GM23338 (cell line): ENCODE results near the gene USP8. TPM values are rescaled to one million over a fixed set of nuclear protein-coding genes. Genes with fewer than 3 reads are reported as not detected.

ENCODE experiments used
- ATAC-seq: fragments of 200-7000 bp; cut with Tn5 transposase; 3 replicates; pipeline ENCODE4 v1.9.1; 2020
- DNase-seq: peaks from one replicate; pipeline ENCODE4 v3.0.0-alpha.2; 2015; ENCODE audit warnings: low spot score
- H2AFZ ChIP-seq: fragments of 200-600 bp; sonication (generic); 2 replicates; pipeline ENCODE4 v1.8.0; 2016; ENCODE audit warnings: antibody characterized with exemption, mild to moderate bottlenecking, moderate library complexity
- H3F3A ChIP-seq: fragments of 200-600 bp; sonication (generic); replicated peaks from 2 replicates; pipeline ENCODE4 v1.8.0; 2017; ENCODE audit warnings: antibody characterized with exemption, mixed run types, low read depth
- H3K27ac ChIP-seq: fragments of 200-600 bp; sonication (generic); 2 replicates; pipeline ENCODE4 v1.6.1; 2016; ENCODE audit warnings: low read depth
- H3K27me3 ChIP-seq: fragments of 200-600 bp; sonication (generic); 2 replicates; pipeline ENCODE4 v1.8.0; 2016; ENCODE audit warnings: mild to moderate bottlenecking, mixed run types, moderate library complexity; ENCODE audit not compliant: insufficient read depth
- H3K36me3 ChIP-seq: fragments of 200-600 bp; sonication (generic); 2 replicates; pipeline ENCODE4 v1.8.0; 2016; ENCODE audit warnings: mild to moderate bottlenecking; ENCODE audit not compliant: insufficient read depth
- H3K4me1 ChIP-seq: fragments of 200-600 bp; sonication (generic); 2 replicates; pipeline ENCODE4 v1.8.0; 2016; ENCODE audit warnings: mild to moderate bottlenecking, moderate library complexity; ENCODE audit not compliant: insufficient read depth
- H3K4me2 ChIP-seq: fragments of 200-600 bp; sonication (generic); 2 replicates; pipeline ENCODE4 v1.7.1; 2017; ENCODE audit warnings: mixed run types
- H3K4me3 ChIP-seq: fragments of 200-600 bp; sonication (generic); 2 replicates; pipeline ENCODE4 v1.6.1; 2016; ENCODE audit warnings: mixed run types
- H3K79me2 ChIP-seq: fragments of 200-600 bp; sonication (generic); replicated peaks from 2 replicates; pipeline ENCODE4 v1.8.0; 2017; ENCODE audit warnings: mild to moderate bottlenecking; ENCODE audit not compliant: insufficient read depth
- H3K9me2 ChIP-seq: fragments of 200-600 bp; sonication (generic); 2 replicates; pipeline ENCODE4 v1.8.0; 2017; ENCODE audit not compliant: insufficient read depth
- H4K20me1 ChIP-seq: fragments of 200-600 bp; sonication (generic); replicated peaks from 2 replicates; pipeline ENCODE4 v1.8.0; 2017; ENCODE audit warnings: mild to moderate bottlenecking; ENCODE audit not compliant: insufficient read depth
- H3K27ac Mint-ChIP-seq: 2 replicates; pipeline ENCODE4 v1.8.0; 2020; ENCODE audit warnings: inconsistent platforms, mild to moderate bottlenecking, moderate library complexity, mixed read lengths
- H3K27me3 Mint-ChIP-seq: 3 replicates; pipeline ENCODE4 v1.8.0; 2022; ENCODE audit warnings: low read depth, mild to moderate bottlenecking, moderate library complexity, mixed read lengths, inconsistent platforms; ENCODE audit not compliant: insufficient read depth, poor library complexity
- H3K36me3 Mint-ChIP-seq: 3 replicates; pipeline ENCODE4 v1.8.0; 2021; ENCODE audit warnings: low read depth, mild to moderate bottlenecking, inconsistent platforms, moderate library complexity, mixed read lengths
- H3K4me1 Mint-ChIP-seq: 3 replicates; pipeline ENCODE4 v1.8.0; 2020; ENCODE audit warnings: mild to moderate bottlenecking, inconsistent platforms, mixed read lengths
- H3K4me3 Mint-ChIP-seq: 3 replicates; pipeline ENCODE4 v1.8.0; 2021; ENCODE audit warnings: moderate library complexity, mild to moderate bottlenecking, inconsistent platforms, mixed read lengths
- H3K9me3 Mint-ChIP-seq: 3 replicates; pipeline ENCODE4 v1.8.0; 2020; ENCODE audit warnings: moderate library complexity, mild to moderate bottlenecking, inconsistent platforms, mixed read lengths
- CREB1 ChIP-seq: fragments of 250-450 bp; sonication (Bioruptor Pico); IDR thresholded peaks from 2 replicates; pipeline ENCODE4 v1.5.0; 2020; ENCODE audit warnings: low read depth, mild to moderate bottlenecking, moderate library complexity
- ETS1 ChIP-seq: IDR thresholded peaks from 2 replicates; pipeline ENCODE4 v1.6.1; 2016; ENCODE audit warnings: antibody characterized with exemption
- EZH2 ChIP-seq: fragments of 200-600 bp; sonication (generic); IDR thresholded peaks from one replicate; pipeline ENCODE4 v1.8.0; 2017; ENCODE audit warnings: antibody characterized with exemption, mild to moderate bottlenecking, low read depth; ENCODE audit not compliant: unreplicated experiment
- JUNB ChIP-seq: IDR thresholded peaks from one replicate; pipeline ENCODE4 v1.6.1; 2016; ENCODE audit warnings: antibody characterized with exemption; ENCODE audit not compliant: unreplicated experiment
- NANOG ChIP-seq: IDR thresholded peaks from 2 replicates; pipeline ENCODE4 v1.6.1; 2016; ENCODE audit warnings: antibody characterized with exemption, borderline replicate concordance
- STAT1 ChIP-seq: IDR thresholded peaks from one replicate; pipeline ENCODE4 v1.6.1; 2016; ENCODE audit warnings: antibody characterized with exemption; ENCODE audit not compliant: unreplicated experiment
- ZNF331 ChIP-seq: fragments of 250-450 bp; sonication (Bioruptor Pico); IDR thresholded peaks from 2 replicates; pipeline ENCODE4 v1.5.0; 2020; ENCODE audit warnings: low read depth, mild to moderate bottlenecking, moderate library complexity
- polyA plus RNA-seq: library from polyadenylated mRNA; unstranded; fragments of >200 nt; fragmentation: Nextera tagmentation; extraction: Ambion mirVana; gene quantifications from 2 replicates; pipeline ENCODE4 v1.2.1, GENCODE V29; 2016
- total RNA-seq: library from RNA; depleted of rRNA; stranded (reverse); fragments of >200 nt; shearing (Covaris generic); gene quantifications from 2 replicates; pipeline ENCODE4 v1.2.3, GENCODE V29; 2014
- TF ChIP-seq, protein P1 (sequence below), 2 experiments: fragments of 200-600 bp in 1 of 2; sonication (generic) in 1 of 2; conservative IDR thresholded peaks; 2 replicates each; pipeline versions ENCODE4 v1.5.1 to v1.6.1; 2016 to 2017; ENCODE audit warnings: antibody characterized with exemption in 2 of 2, low read depth in 2 of 2, mild to moderate bottlenecking in 2 of 2, moderate library complexity in 1 of 2
- TF ChIP-seq, protein P2 (sequence below): fragments of 250-450 bp; sonication (Bioruptor Pico); IDR thresholded peaks from 2 replicates; pipeline ENCODE4 v1.5.0; 2020; ENCODE audit warnings: mild to moderate bottlenecking, moderate library complexity

The USP8 gene
- total and polyA plus RNA-seq, 2 experiments from 2014 or later, result 64.8 to 68.6 TPM

DNA sequence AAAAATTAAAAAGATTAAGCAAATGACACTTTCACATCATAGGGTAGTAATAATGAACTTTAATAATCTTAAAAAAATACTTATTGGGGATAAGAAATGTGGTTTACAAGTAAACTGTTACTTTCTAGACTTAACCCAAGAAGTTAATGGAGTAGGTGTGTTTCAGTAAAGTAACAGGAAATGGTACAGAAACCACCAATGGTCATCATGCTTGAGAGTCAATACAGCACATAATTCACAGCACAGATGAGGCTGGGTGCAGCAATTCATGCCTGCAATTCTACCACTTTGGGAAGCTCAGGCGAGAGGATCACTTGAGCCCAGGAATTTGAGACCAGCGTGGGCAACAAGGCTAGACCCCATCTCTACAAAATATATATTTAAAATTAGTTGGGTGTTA, 133.8 kb downstream of the USP8 start:
- Histone ChIP-seq H3K9me2 (no peaks in the 10 kb centered on the region), H3K4me3 (no peak overlapping the region), H3K79me2 (no peaks in the 10 kb centered on the region), H3K27me3 (no peaks in the 10 kb centered on the region), H3F3A (no peaks in the 10 kb centered on the region), H2AFZ (no peak overlapping the region), H3K27ac (no peak overlapping the region), H3K4me1 (no peaks in the 10 kb centered on the region), H3K36me3 (peaks cover 7% of the 10 kb centered on the region), H3K4me2 (no peak overlapping the region), H4K20me1 (no peaks in the 10 kb centered on the region)
- H3K4me3 Mint-ChIP-seq, result no peak overlapping the region
- H3K9me3 Mint-ChIP-seq, result no peaks in the 10 kb centered on the region
- no peak overlapping the region for H3K27ac Mint-ChIP-seq
- ATAC-seq (no peak), DNase-seq (no peak)
- H3K36me3 Mint-ChIP-seq, result peaks cover 6% of the 10 kb centered on the region; the same call in 1 of the 3 replicates
- H3K4me1 Mint-ChIP-seq, result no peaks in the 10 kb centered on the region
- TF ChIP-seq JUNB (no peak), STAT1 (no peak), ETS1 (no peak), ZNF331 (CRISPR knock-in tag) (no peak), CREB1 (CRISPR knock-in tag) (no peak), NANOG (no peak), EZH2 (no peak)
- TF ChIP-seq, protein P1, sequence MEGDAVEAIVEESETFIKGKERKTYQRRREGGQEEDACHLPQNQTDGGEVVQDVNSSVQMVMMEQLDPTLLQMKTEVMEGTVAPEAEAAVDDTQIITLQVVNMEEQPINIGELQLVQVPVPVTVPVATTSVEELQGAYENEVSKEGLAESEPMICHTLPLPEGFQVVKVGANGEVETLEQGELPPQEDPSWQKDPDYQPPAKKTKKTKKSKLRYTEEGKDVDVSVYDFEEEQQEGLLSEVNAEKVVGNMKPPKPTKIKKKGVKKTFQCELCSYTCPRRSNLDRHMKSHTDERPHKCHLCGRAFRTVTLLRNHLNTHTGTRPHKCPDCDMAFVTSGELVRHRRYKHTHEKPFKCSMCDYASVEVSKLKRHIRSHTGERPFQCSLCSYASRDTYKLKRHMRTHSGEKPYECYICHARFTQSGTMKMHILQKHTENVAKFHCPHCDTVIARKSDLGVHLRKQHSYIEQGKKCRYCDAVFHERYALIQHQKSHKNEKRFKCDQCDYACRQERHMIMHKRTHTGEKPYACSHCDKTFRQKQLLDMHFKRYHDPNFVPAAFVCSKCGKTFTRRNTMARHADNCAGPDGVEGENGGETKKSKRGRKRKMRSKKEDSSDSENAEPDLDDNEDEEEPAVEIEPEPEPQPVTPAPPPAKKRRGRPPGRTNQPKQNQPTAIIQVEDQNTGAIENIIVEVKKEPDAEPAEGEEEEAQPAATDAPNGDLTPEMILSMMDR (conservative IDR thresholded peaks at IDR 0.05; ENCODE audit: low read depth in 2 of 2), result no peak
- TF ChIP-seq, protein P2, sequence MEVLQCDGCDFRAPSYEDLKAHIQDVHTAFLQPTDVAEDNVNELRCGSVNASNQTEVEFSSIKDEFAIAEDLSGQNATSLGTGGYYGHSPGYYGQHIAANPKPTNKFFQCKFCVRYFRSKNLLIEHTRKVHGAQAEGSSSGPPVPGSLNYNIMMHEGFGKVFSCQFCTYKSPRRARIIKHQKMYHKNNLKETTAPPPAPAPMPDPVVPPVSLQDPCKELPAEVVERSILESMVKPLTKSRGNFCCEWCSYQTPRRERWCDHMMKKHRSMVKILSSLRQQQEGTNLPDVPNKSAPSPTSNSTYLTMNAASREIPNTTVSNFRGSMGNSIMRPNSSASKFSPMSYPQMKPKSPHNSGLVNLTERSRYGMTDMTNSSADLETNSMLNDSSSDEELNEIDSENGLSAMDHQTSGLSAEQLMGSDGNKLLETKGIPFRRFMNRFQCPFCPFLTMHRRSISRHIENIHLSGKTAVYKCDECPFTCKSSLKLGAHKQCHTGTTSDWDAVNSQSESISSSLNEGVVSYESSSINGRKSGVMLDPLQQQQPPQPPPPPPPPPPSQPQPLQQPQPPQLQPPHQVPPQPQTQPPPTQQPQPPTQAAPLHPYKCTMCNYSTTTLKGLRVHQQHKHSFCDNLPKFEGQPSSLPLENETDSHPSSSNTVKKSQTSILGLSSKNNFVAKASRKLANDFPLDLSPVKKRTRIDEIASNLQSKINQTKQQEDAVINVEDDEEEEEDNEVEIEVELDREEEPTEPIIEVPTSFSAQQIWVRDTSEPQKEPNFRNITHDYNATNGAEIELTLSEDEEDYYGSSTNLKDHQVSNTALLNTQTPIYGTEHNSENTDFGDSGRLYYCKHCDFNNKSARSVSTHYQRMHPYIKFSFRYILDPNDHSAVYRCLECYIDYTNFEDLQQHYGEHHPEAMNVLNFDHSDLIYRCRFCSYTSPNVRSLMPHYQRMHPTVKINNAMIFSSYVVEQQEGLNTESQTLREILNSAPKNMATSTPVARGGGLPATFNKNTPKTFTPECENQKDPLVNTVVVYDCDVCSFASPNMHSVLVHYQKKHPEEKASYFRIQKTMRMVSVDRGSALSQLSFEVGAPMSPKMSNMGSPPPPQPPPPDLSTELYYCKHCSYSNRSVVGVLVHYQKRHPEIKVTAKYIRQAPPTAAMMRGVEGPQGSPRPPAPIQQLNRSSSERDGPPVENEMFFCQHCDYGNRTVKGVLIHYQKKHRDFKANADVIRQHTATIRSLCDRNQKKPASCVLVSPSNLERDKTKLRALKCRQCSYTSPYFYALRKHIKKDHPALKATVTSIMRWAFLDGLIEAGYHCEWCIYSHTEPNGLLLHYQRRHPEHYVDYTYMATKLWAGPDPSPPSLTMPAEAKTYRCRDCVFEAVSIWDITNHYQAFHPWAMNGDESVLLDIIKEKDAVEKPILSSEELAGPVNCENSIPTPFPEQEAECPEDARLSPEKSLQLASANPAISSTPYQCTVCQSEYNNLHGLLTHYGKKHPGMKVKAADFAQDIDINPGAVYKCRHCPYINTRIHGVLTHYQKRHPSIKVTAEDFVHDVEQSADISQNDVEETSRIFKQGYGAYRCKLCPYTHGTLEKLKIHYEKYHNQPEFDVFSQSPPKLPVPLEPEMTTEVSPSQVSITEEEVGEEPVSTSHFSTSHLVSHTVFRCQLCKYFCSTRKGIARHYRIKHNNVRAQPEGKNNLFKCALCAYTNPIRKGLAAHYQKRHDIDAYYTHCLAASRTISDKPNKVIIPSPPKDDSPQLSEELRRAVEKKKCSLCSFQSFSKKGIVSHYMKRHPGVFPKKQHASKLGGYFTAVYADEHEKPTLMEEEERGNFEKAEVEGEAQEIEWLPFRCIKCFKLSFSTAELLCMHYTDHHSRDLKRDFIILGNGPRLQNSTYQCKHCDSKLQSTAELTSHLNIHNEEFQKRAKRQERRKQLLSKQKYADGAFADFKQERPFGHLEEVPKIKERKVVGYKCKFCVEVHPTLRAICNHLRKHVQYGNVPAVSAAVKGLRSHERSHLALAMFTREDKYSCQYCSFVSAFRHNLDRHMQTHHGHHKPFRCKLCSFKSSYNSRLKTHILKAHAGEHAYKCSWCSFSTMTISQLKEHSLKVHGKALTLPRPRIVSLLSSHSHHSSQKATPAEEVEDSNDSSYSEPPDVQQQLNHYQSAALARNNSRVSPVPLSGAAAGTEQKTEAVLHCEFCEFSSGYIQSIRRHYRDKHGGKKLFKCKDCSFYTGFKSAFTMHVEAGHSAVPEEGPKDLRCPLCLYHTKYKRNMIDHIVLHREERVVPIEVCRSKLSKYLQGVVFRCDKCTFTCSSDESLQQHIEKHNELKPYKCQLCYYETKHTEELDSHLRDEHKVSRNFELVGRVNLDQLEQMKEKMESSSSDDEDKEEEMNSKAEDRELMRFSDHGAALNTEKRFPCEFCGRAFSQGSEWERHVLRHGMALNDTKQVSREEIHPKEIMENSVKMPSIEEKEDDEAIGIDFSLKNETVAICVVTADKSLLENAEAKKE (CRISPR knock-in tag), result no peak
- peaks cover 5% of the 10 kb centered on the region for H3K27me3 Mint-ChIP-seq
